Esophagus squamous epithelium (tissue), 4 donors: Measurements from ENCODE around the gene CMAS.

Experiments used
- POLR2A ChIP-seq, 4 donors: fragments of 450-650 bp; IDR thresholded peaks; one replicate each; pipeline ENCODE4 v1.6.1; 2017; ENCODE audit warnings: antibody characterized with exemption in 4 of 4, mild to moderate bottlenecking in 4 of 4, moderate library complexity in 3 of 4
- TF ChIP-seq, protein P1 (sequence below), 6 experiments: fragments of 450-650 bp in 4 of 6; fragments of 200-600 bp in 2 of 6; sonication (generic) in 2 of 6; IDR thresholded peaks; one replicate each; pipeline ENCODE4 v1.5.1; 2016 to 2019; ENCODE audit warnings: antibody characterized with exemption in 6 of 6, mild to moderate bottlenecking in 4 of 6, moderate library complexity in 4 of 6

DNA sequence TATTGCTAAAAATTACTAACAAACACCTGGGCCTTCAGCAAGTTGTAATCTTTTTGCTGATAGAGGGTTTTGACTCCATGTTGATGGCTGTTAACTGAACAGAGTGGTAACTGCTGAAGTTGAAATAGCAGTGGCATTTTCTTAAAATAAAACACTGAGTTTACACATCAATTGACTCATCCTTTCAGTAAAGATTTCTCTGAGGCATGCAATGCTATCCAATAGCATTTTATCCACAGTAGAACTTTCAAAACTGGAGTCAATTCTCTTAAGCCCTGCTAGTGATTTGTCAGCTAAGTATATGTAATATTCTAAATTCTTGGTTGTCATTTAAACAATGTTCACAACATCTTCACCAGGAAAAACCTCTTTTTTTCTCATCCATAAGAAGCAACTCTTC, 59.5 kb downstream of the CMAS start:
- TF ChIP-seq, protein P1, sequence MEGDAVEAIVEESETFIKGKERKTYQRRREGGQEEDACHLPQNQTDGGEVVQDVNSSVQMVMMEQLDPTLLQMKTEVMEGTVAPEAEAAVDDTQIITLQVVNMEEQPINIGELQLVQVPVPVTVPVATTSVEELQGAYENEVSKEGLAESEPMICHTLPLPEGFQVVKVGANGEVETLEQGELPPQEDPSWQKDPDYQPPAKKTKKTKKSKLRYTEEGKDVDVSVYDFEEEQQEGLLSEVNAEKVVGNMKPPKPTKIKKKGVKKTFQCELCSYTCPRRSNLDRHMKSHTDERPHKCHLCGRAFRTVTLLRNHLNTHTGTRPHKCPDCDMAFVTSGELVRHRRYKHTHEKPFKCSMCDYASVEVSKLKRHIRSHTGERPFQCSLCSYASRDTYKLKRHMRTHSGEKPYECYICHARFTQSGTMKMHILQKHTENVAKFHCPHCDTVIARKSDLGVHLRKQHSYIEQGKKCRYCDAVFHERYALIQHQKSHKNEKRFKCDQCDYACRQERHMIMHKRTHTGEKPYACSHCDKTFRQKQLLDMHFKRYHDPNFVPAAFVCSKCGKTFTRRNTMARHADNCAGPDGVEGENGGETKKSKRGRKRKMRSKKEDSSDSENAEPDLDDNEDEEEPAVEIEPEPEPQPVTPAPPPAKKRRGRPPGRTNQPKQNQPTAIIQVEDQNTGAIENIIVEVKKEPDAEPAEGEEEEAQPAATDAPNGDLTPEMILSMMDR (IDR thresholded peaks at IDR 0.05) = no peak
- no peak for TF ChIP-seq POLR2A (IDR thresholded peaks at IDR 0.05)
